Left ventricle myocardium superior (tissue), 1 donor: ENCODE results near the gene COX10. TPM values are rescaled to one million over a fixed set of nuclear protein-coding genes. Genes with fewer than 3 reads are reported as not detected.

ENCODE experiments used
- ATAC-seq: fragments of 200-7000 bp; cut with Tn5 transposase; one replicate; pipeline ENCODE4 v1.9.1; 2020; ENCODE audit warnings: mild to moderate bottlenecking, moderate library complexity
- DNase-seq: peaks from one replicate; pipeline ENCODE4 v3.0.0-alpha.2; 2020
- intact Hi-C: fragments of 100-400 bp; cut with micrococcal nuclease; formaldehyde crosslinking; loops from one replicate; pipeline ENCODE4 v1.11.0; 2022
- total RNA-seq: library from RNA; stranded (reverse); fragmentation: NEBNext Ultra II Directional; extraction: Animal tissue kit (Norgen Biotek cat#: 25700); gene quantifications from one replicate; pipeline ENCODE4 v1.2.1, GENCODE V29; 2021
- donor health status: DM: no; HTN: yes; CAD: no; lungs with severe emphysema.

COX10 gene
- total RNA-seq, 1 donor from 2014 or later: 50.6 TPM

GRCh38 chr17:14113137-14113536, 43.8 kb downstream of the COX10 start:
- intact Hi-C loops: no loop called here
- ATAC-seq (no peak), DNase-seq (no peak)

GRCh38 chr17:14116263-14117024, 47.1 kb downstream of the COX10 start:
- DNase-seq: no peak
- intact Hi-C loops: no loop called here
- no peak for ATAC-seq

GRCh38 chr17:14118951-14119350, 49.6 kb downstream of the COX10 start:
- intact Hi-C loops: no loop called here
- ATAC-seq (no peak), DNase-seq (no peak)

GRCh38 chr17:14119546-14119945, 50.2 kb downstream of the COX10 start:
- ATAC-seq: no peak
- intact Hi-C loops: no loop called here

GRCh38 chr17:14121952-14122351, 52.6 kb downstream of the COX10 start:
- intact Hi-C loops: no loop called here
- DNase-seq (no peak), ATAC-seq (no peak)

More at GRCh38 chr17:14119546-14119945, 50.2 kb downstream of the COX10 start:
- no peak for DNase-seq

GRCh38 chr17:14123619-14124278, 54.4 kb downstream of the COX10 start:
- DNase-seq: no peak
- ATAC-seq: peak; percentile 25
- intact Hi-C loops: no loop called here

GRCh38 chr17:14124854-14125253, 55.5 kb downstream of the COX10 start:
- ATAC-seq (no peak), DNase-seq (no peak)
- intact Hi-C loops: no loop called here

GRCh38 chr17:14125518-14126137, 56.3 kb downstream of the COX10 start:
- intact Hi-C loops: no loop called here
- DNase-seq (no peak), ATAC-seq (no peak)

GRCh38 chr17:14133104-14133503, 63.8 kb downstream of the COX10 start:
- DNase-seq: no peak
- ATAC-seq: no peak
- intact Hi-C loops: no loop called here

- intact Hi-C loops: no loop called here
- DNase-seq (no peak), ATAC-seq (no peak)
These were observed 65.2 kb downstream of the COX10 start for GRCh38 chr17:14134456-14134855.

GRCh38 chr17:14135906-14136590, 66.7 kb downstream of the COX10 start:
- no peak for ATAC-seq
- intact Hi-C loops: no loop called here
- DNase-seq: no peak

GRCh38 chr17:14138649-14139048, 69.3 kb downstream of the COX10 start:
- DNase-seq: no peak
- intact Hi-C loops: no loop called here
- no peak for ATAC-seq

GRCh38 chr17:14143688-14144087, 74.4 kb downstream of the COX10 start:
- DNase-seq: no peak
- intact Hi-C loops: no loop called here
- peak; percentile 46 for ATAC-seq

- ATAC-seq (no peak), DNase-seq (no peak)
- intact Hi-C loops: no loop called here
These were observed 75.2 kb downstream of the COX10 start for GRCh38 chr17:14144508-14144907.

GRCh38 chr17:14149751-14150150, 80.4 kb downstream of the COX10 start:
- DNase-seq (no peak), ATAC-seq (no peak)
- intact Hi-C loops: no loop called here

GRCh38 chr17:14150619-14151018, 81.3 kb downstream of the COX10 start:
- ATAC-seq (no peak), DNase-seq (no peak)
- intact Hi-C loops: no loop called here

- peak; percentile 50 for DNase-seq
- peak; percentile 96 for ATAC-seq
- intact Hi-C loops: no loop called here
These were observed 83.4 kb downstream of the COX10 start for GRCh38 chr17:14152721-14153120.

GRCh38 chr17:14153374-14153773, 84.1 kb downstream of the COX10 start:
- intact Hi-C loops: no loop called here
- peak; percentile 53 for ATAC-seq

GRCh38 chr17:14156689-14157088, 87.4 kb downstream of the COX10 start:
- DNase-seq (no peak), ATAC-seq (no peak)
- intact Hi-C loops: no loop called here

More at GRCh38 chr17:14153374-14153773, 84.1 kb downstream of the COX10 start:
- no peak for DNase-seq

GRCh38 chr17:14157822-14158221, 88.5 kb downstream of the COX10 start:
- DNase-seq (no peak), ATAC-seq (no peak)
- intact Hi-C loops: no loop called here
